CD14-positive monocyte (primary cell): ENCODE data around the gene SOX21. TPM values are rescaled to one million over a fixed set of nuclear protein-coding genes. Genes with fewer than 3 reads are reported as not detected.

Source experiments
- DNase-seq, 3 donors: peaks; one replicate each; pipeline ENCODE4 v3.0.0-alpha.2; 2011 to 2022
- H2AFZ ChIP-seq: 2 replicates; pipeline ENCODE4 v1.6.0; 2012; ENCODE audit warnings: mild to moderate bottlenecking, low read depth, low read length, inconsistent platforms; ENCODE audit not compliant: insufficient read depth, poor library complexity, severe bottlenecking
- H3K27ac ChIP-seq, 2 donors: 1 replicate in 1 of 2; 2 replicates in 1 of 2; pipeline ENCODE4 v1.5.1; 2012 to 2013; ENCODE audit warnings: low read length in 2 of 2, control low read depth in 1 of 2, inconsistent platforms in 1 of 2, low read depth in 1 of 2, mild to moderate bottlenecking in 1 of 2
- H3K27me3 ChIP-seq, 2 donors: one replicate each; pipeline versions ENCODE4 v1.6.0 to v1.6.1; 2011 to 2013; ENCODE audit warnings: low read length in 2 of 2; ENCODE audit not compliant: control insufficient read depth in 2 of 2, insufficient read depth in 2 of 2
- H3K36me3 ChIP-seq, 2 donors: replicated peaks in 1 of 2; 1 replicate in 1 of 2; 2 replicates in 1 of 2; pipeline versions ENCODE4 v1.5.1 to v1.6.1; 2012 to 2013; ENCODE audit warnings: low read length in 2 of 2, control low read depth in 1 of 2, inconsistent platforms in 1 of 2, mild to moderate bottlenecking in 1 of 2; ENCODE audit not compliant: insufficient read depth in 2 of 2, control insufficient read depth in 1 of 2
- H3K4me1 ChIP-seq, 2 donors: 1 replicate in 1 of 2; 2 replicates in 1 of 2; pipeline versions ENCODE4 v1.5.1 to v1.6.1; 2012 to 2013; ENCODE audit warnings: low read length in 2 of 2, control low read depth in 1 of 2, inconsistent platforms in 1 of 2, mild to moderate bottlenecking in 1 of 2, moderate library complexity in 1 of 2; ENCODE audit not compliant: insufficient read depth in 2 of 2, control insufficient read depth in 1 of 2
- H3K4me2 ChIP-seq: replicated peaks from 2 replicates; pipeline ENCODE3; 2012; ENCODE audit warnings: low read length, moderate library complexity, mild to moderate bottlenecking; ENCODE audit not compliant: poor library complexity, severe bottlenecking; ENCODE audit errors: extremely low read depth
- H3K4me3 ChIP-seq, 3 experiments: fragments of 200-600 bp in 1 of 3; sonication (generic) in 1 of 3; replicated peaks in 1 of 3; 1 replicate in 2 of 3; 2 replicates in 1 of 3; pipeline ENCODE4 v1.5.1; 2011 to 2013; ENCODE audit warnings: low read length in 3 of 3, mild to moderate bottlenecking in 3 of 3, control low read depth in 2 of 3, low read depth in 2 of 3, inconsistent platforms in 1 of 3, moderate library complexity in 1 of 3
- H3K79me2 ChIP-seq: 2 replicates; pipeline ENCODE4 v1.6.0; 2012; ENCODE audit warnings: mild to moderate bottlenecking, control low read depth, inconsistent platforms, low read length, moderate library complexity; ENCODE audit not compliant: insufficient read depth
- H3K9ac ChIP-seq: 2 replicates; pipeline ENCODE4 v1.6.0; 2017; ENCODE audit warnings: low read length, mild to moderate bottlenecking; ENCODE audit not compliant: insufficient read depth, poor library complexity, severe bottlenecking
- H3K9me3 ChIP-seq, 2 donors: replicated peaks in 1 of 2; 1 replicate in 1 of 2; 2 replicates in 1 of 2; pipeline versions ENCODE4 v1.5.1 to v1.6.1; 2012 to 2013; ENCODE audit warnings: low read length in 2 of 2, control low read depth in 1 of 2; ENCODE audit not compliant: control insufficient read depth in 1 of 2, insufficient read depth in 1 of 2
- H4K20me1 ChIP-seq: 2 replicates; pipeline ENCODE4 v1.6.0; 2012; ENCODE audit warnings: mild to moderate bottlenecking, low read length, control low read depth, moderate library complexity; ENCODE audit not compliant: insufficient read depth
- H3K27ac Mint-ChIP-seq, 7 donors: one replicate each; pipeline ENCODE4 v1.8.0; 2020; ENCODE audit warnings: mild to moderate bottlenecking in 7 of 7, mixed read lengths in 7 of 7, moderate library complexity in 6 of 7, inconsistent platforms in 2 of 7
- H3K27me3 Mint-ChIP-seq, 3 donors: one replicate each; pipeline ENCODE4 v1.8.0; 2021 to 2022; ENCODE audit warnings: low read depth in 3 of 3, mild to moderate bottlenecking in 3 of 3, mixed read lengths in 3 of 3, moderate library complexity in 3 of 3, inconsistent platforms in 1 of 3
- H3K36me3 Mint-ChIP-seq, 2 donors: one replicate each; pipeline ENCODE4 v1.8.0; 2020; ENCODE audit warnings: mixed read lengths in 2 of 2, inconsistent platforms in 1 of 2, mild to moderate bottlenecking in 1 of 2
- H3K4me1 Mint-ChIP-seq: one replicate; pipeline ENCODE4 v1.8.0; 2020; ENCODE audit warnings: mild to moderate bottlenecking, mixed read lengths
- H3K4me3 Mint-ChIP-seq, 2 donors: one replicate each; pipeline ENCODE4 v1.8.0; 2020; ENCODE audit warnings: mild to moderate bottlenecking in 2 of 2, mixed read lengths in 2 of 2, moderate library complexity in 1 of 2
- H3K9me3 Mint-ChIP-seq, 7 donors: one replicate each; pipeline ENCODE4 v1.8.0; 2020 to 2022; ENCODE audit warnings: mixed read lengths in 7 of 7, mild to moderate bottlenecking in 6 of 7, moderate library complexity in 6 of 7, inconsistent platforms in 2 of 7
- WGBS: methylation state at CpG from one replicate; pipeline ENCODE4 v1.1.5; 2013; ENCODE audit warnings: missing lambda C conversion rate; ENCODE audit not compliant: insufficient coverage; 5-methylcytosine and 5-hydroxymethylcytosine counted together
- intact Hi-C, 2 donors: fragments of 100-400 bp; cut with micrococcal nuclease; formaldehyde crosslinking; loops; one replicate each; pipeline versions ENCODE4 v1.15.0 to v1.15.1; 2023
- polyA plus RNA-seq, 3 donors: library from polyadenylated mRNA; depleted of rRNA in 1 of 3; unstranded in 2 of 3; stranded (reverse) in 1 of 3; fragments of 300-500 nt in 2 of 3; fragments of >200 nt in 1 of 3; fragmentation: Illumina TruSeq in 2 of 3; gene quantifications; 1 replicate in 2 of 3; 2 replicates in 1 of 3; pipeline ENCODE4 v1.2.3, GENCODE V29; 2012 to 2021
- TF ChIP-seq, protein P1 (sequence below): fragments of 200-600 bp; IDR thresholded peaks from one replicate; pipeline ENCODE4 v1.8.0; 2022; ENCODE audit warnings: antibody characterized with exemption, mild to moderate bottlenecking

The SOX21 gene
- polyA plus RNA-seq, 3 donors: not detected

DNA sequence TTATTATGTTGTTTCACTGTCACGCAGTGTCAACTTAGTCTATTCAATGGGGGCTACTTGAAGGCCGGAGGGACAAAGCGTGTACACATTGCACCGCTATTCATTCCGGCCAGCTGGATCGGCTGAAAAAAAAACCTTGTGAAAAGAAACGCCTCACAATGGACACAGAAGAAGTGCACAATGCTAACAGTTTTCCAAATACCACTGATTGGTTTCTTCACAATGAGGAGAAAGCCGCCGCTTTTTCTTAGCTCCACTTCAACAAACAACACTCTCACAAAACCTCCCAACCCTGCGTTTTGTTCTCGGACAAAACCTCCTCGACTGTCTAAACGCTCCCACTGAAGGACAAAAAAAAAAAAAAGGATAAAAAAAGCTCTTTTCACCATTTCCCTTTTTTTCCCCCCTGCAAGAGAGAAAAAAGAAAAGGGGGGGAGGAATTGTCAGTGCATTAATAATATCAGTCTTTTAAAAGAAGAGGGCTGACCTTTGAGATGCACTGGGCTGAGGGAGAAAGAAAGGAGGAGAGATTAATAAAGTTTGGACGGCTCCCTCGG lies 5.4 kb downstream of the SOX21 start:
- peak overlapping the region; percentile 40 for H3K4me2 ChIP-seq

DNA sequence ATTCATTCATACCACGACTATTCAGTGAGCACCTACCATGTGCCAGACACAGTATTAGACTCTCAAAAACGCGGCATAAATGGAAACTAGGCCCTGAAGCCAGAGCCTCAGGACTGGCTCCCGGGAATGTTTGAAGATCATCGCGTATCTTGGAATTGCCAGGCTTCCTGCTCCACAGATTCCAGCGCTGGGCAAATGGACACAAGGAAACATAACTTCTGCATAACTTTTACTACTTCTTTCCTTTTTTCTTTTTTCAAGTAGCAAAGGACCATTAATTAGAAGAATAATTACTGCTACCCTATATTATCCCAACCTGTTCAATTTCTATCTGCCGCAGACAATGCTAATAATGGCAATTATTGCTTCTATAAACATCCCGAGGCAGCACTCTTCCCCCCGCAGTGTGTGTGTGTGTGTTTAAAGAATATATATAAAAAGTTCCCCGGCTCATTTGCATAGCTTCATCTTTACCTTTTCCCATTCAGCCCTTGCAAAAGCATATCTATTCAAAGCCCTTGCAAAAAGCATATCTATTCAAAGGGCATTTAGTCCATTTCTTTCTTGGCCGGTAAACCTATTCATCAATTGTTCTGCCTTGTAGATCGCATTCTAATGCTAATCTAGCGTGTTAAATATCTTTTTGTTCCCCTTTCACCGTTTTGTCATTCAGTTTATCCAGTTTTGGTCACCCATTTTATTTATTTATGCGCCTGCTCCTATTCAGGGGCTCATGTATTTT lies 6.1 kb downstream of the SOX21 start:
- no peak overlapping the region for H2AFZ ChIP-seq
- Mint-ChIP-seq H3K9me3 (peaks cover 0 to 28% (median 11%) of the 10 kb centered on the region in 7 donors), H3K27me3 (peaks cover 94 to 99% (median 95%) of the 10 kb centered on the region in 3 donors), H3K27ac (no peak overlapping the region), H3K4me1 (peaks cover 22% of the 10 kb centered on the region), H3K36me3 (peaks cover 0 to 9% of the 10 kb centered on the region in 2 donors), H3K4me3 (peak overlapping the region in 1 of 2 donors; percentile 90)
- H3K27ac ChIP-seq: no peak overlapping the region
- H3K4me3 ChIP-seq: no peak overlapping the region
- H4K20me1 ChIP-seq: no peaks in the 10 kb centered on the region
- WGBS: 13% methylated on average over 11 of the region's 16 CpGs
- peaks cover 7 to 12% of the 10 kb centered on the region in 2 donors for H3K4me1 ChIP-seq
- peaks cover under 1 to 46% of the 10 kb centered on the region in 2 donors for H3K9me3 ChIP-seq
- H3K9ac ChIP-seq: no peak overlapping the region
- no peak for DNase-seq
- intact Hi-C loops: no loop called here
- TF ChIP-seq, protein P1, sequence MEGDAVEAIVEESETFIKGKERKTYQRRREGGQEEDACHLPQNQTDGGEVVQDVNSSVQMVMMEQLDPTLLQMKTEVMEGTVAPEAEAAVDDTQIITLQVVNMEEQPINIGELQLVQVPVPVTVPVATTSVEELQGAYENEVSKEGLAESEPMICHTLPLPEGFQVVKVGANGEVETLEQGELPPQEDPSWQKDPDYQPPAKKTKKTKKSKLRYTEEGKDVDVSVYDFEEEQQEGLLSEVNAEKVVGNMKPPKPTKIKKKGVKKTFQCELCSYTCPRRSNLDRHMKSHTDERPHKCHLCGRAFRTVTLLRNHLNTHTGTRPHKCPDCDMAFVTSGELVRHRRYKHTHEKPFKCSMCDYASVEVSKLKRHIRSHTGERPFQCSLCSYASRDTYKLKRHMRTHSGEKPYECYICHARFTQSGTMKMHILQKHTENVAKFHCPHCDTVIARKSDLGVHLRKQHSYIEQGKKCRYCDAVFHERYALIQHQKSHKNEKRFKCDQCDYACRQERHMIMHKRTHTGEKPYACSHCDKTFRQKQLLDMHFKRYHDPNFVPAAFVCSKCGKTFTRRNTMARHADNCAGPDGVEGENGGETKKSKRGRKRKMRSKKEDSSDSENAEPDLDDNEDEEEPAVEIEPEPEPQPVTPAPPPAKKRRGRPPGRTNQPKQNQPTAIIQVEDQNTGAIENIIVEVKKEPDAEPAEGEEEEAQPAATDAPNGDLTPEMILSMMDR: no peak
- H3K36me3 ChIP-seq: no peaks in the 10 kb centered on the region
- H3K4me2 ChIP-seq: no peak overlapping the region
- H3K79me2 ChIP-seq: no peaks in the 10 kb centered on the region
- peaks cover 83 to 98% of the 10 kb centered on the region in 2 donors for H3K27me3 ChIP-seq

More for the DNA sequence above, 5.4 kb downstream of the SOX21 start:
- no peaks in the 10 kb centered on the region for H4K20me1 ChIP-seq
- peaks cover 83 to 95% of the 10 kb centered on the region in 2 donors for H3K27me3 ChIP-seq
- no peaks in the 10 kb centered on the region for H3K36me3 ChIP-seq
- peaks cover 25% of the 10 kb centered on the region for H3K4me1 Mint-ChIP-seq
- 10% methylated on average over 8 of the region's 15 CpGs for WGBS
- H3K36me3 Mint-ChIP-seq: peaks cover 0 to 9% of the 10 kb centered on the region in 2 donors
- H3K4me3 ChIP-seq: peak overlapping the region in 1 of 3 experiments; percentile 30
- H3K79me2 ChIP-seq: no peaks in the 10 kb centered on the region
- H2AFZ ChIP-seq: no peak overlapping the region
- no peak overlapping the region for H3K27ac ChIP-seq
- no peak for DNase-seq
- no peak overlapping the region for H3K9ac ChIP-seq
- peaks cover 10 to 16% of the 10 kb centered on the region in 2 donors for H3K4me1 ChIP-seq
- H3K27me3 Mint-ChIP-seq: peaks cover 90 to 98% (median 91%) of the 10 kb centered on the region in 3 donors
- intact Hi-C loops: no loop called here
- H3K9me3 Mint-ChIP-seq: peaks cover 0 to 27% (median 11%) of the 10 kb centered on the region in 7 donors
- TF ChIP-seq, protein P1: no peak
- H3K4me3 Mint-ChIP-seq: peak overlapping the region in 1 of 2 donors; percentile 90
- H3K27ac Mint-ChIP-seq: no peak overlapping the region
- H3K9me3 ChIP-seq: peaks cover 0 to 46% of the 10 kb centered on the region in 2 donors
